Neural crest cell (in vitro differentiated cells): ENCODE measurements around the gene PCK2. TPM values are rescaled to one million over a fixed set of nuclear protein-coding genes. Genes with fewer than 3 reads are reported as not detected.

Experiments
- DNase-seq: peaks from one replicate; pipeline ENCODE4 v3.0.0; 2021; ENCODE audit warnings: low read depth, mixed read lengths, low spot score
- H3K27ac Mint-ChIP-seq: one replicate; pipeline ENCODE4 v1.8.0; 2021; ENCODE audit warnings: mild to moderate bottlenecking, mixed read lengths; ENCODE audit not compliant: unreplicated experiment
- H3K27me3 Mint-ChIP-seq: 2 replicates; pipeline ENCODE4 v1.8.0; 2021; ENCODE audit warnings: low read depth, mild to moderate bottlenecking, mixed read lengths
- H3K36me3 Mint-ChIP-seq: 2 replicates; pipeline ENCODE4 v1.8.0; 2021; ENCODE audit warnings: low read depth, mild to moderate bottlenecking, mixed read lengths
- H3K4me1 Mint-ChIP-seq: 2 replicates; pipeline ENCODE4 v1.8.0; 2021; ENCODE audit warnings: mixed read lengths
- H3K4me3 Mint-ChIP-seq: one replicate; pipeline ENCODE4 v1.8.0; 2021; ENCODE audit warnings: mild to moderate bottlenecking, mixed read lengths
- H3K9me3 Mint-ChIP-seq: 2 replicates; pipeline ENCODE4 v1.8.0; 2021; ENCODE audit warnings: mixed read lengths
- total RNA-seq: library from RNA; stranded (reverse); gene quantifications from 2 replicates; pipeline ENCODE4 v1.2.1, GENCODE V29; 2021
- TF ChIP-seq, protein P1 (sequence below): fragments of 200-600 bp; sonication (generic); conservative IDR thresholded peaks from 2 replicates; pipeline ENCODE4 v1.5.0; 2021; ENCODE audit warnings: antibody characterized with exemption, mild to moderate bottlenecking

Gene PCK2
- total RNA-seq, 1 donor from 2014 or later: 26.7 TPM

DNA sequence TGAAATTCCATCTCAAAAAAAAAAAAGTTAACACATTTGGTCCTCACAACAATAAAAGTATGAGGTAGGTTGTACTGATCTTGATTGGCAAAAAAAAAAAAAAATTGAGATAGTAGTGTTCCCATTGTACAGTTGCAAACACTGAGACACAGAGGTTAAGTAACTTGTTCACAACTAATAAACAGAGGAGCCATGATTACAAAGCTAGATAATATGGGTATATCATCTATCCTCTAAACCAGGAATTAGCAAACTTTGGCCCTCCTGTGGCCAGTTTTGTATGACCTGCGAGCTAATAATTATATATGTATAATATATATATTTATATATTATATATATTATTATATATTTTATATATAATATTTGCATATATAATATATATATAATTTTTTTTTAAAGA lies 39.6 kb downstream of the PCK2 start:
- H3K27ac Mint-ChIP-seq: no peak overlapping the region
- no peaks in the 10 kb centered on the region for H3K27me3 Mint-ChIP-seq
- H3K4me3 Mint-ChIP-seq: no peak overlapping the region
- no peak for DNase-seq
- no peaks in the 10 kb centered on the region for H3K9me3 Mint-ChIP-seq
- TF ChIP-seq, protein P1, sequence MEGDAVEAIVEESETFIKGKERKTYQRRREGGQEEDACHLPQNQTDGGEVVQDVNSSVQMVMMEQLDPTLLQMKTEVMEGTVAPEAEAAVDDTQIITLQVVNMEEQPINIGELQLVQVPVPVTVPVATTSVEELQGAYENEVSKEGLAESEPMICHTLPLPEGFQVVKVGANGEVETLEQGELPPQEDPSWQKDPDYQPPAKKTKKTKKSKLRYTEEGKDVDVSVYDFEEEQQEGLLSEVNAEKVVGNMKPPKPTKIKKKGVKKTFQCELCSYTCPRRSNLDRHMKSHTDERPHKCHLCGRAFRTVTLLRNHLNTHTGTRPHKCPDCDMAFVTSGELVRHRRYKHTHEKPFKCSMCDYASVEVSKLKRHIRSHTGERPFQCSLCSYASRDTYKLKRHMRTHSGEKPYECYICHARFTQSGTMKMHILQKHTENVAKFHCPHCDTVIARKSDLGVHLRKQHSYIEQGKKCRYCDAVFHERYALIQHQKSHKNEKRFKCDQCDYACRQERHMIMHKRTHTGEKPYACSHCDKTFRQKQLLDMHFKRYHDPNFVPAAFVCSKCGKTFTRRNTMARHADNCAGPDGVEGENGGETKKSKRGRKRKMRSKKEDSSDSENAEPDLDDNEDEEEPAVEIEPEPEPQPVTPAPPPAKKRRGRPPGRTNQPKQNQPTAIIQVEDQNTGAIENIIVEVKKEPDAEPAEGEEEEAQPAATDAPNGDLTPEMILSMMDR: no peak
- H3K4me1 Mint-ChIP-seq: peaks cover 21% of the 10 kb centered on the region
- H3K36me3 Mint-ChIP-seq: peaks cover 3% of the 10 kb centered on the region

GRCh38 chr14:24135584-24135833 lies 41.4 kb downstream of the PCK2 start:
- Mint-ChIP-seq H3K36me3 (peaks cover 9% of the 10 kb centered on the region), H3K27ac (no peak overlapping the region), H3K9me3 (no peaks in the 10 kb centered on the region), H3K4me1 (peaks cover 38% of the 10 kb centered on the region), H3K4me3 (peak overlapping the region; percentile 91), H3K27me3 (no peaks in the 10 kb centered on the region)
- TF ChIP-seq, protein P1: no peak
- no peak for DNase-seq

DNA sequence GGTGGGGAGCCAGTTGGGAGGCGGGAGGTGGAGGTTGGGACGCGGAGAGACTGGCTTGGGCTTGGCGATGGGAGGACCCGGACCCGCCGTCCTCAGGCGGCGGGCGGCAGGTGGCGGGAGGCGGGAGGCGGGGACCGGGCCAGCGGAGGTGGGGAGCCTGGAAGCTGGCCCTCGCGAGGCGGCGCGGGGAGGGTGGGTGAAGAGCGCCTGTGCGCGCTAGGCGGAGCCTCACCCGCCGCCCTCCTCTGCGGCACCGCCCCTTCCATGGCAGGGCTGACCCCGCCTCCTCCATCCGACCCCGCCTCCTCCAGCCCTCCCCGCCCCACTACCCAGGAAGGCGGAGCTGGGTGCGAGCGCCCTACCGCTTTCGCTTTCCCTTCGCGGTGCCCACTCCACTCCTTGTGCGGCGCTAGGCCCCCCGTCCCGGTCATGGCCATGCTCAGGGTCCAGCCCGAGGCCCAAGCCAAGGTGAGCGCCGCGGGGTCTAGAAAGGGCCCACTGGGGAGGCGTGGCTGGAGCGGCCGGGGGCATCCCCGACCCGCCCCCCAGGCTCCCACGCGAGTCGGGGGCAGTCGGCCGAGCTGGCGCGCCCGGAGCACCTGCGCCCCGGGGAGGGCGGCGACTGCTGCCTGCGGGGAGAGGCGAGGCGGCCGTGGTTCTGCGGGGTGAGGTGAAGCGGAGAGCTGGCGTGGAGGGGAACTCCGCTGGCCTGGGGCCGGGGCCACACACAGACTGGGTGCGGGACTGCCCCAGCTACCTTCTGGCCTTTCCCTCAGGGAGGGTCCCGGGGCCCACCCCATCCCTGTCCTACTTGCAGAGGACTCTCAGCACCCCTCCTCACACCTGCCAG lies 41.9 kb downstream of the PCK2 start, which contains the start of gene PSME1:
Gene PSME1 (plus strand): TSS at position 361 of the 850 bp plus-strand sequence. CDS start 69 bp downstream, at position 430.
- peak within 1 kb of the TSS; percentile 91 for H3K4me3 Mint-ChIP-seq
- no peak within 1 kb of the TSS for H3K27ac Mint-ChIP-seq
- no peaks in the 10 kb centered on the region for H3K27me3 Mint-ChIP-seq
- peak; percentile 87 for DNase-seq
- peaks cover 9% of the 10 kb centered on the region for H3K36me3 Mint-ChIP-seq
- H3K4me1 Mint-ChIP-seq: peaks cover 43% of the 10 kb centered on the region
- TF ChIP-seq, protein P1: no peak
- H3K9me3 Mint-ChIP-seq: no peaks in the 10 kb centered on the region

DNA sequence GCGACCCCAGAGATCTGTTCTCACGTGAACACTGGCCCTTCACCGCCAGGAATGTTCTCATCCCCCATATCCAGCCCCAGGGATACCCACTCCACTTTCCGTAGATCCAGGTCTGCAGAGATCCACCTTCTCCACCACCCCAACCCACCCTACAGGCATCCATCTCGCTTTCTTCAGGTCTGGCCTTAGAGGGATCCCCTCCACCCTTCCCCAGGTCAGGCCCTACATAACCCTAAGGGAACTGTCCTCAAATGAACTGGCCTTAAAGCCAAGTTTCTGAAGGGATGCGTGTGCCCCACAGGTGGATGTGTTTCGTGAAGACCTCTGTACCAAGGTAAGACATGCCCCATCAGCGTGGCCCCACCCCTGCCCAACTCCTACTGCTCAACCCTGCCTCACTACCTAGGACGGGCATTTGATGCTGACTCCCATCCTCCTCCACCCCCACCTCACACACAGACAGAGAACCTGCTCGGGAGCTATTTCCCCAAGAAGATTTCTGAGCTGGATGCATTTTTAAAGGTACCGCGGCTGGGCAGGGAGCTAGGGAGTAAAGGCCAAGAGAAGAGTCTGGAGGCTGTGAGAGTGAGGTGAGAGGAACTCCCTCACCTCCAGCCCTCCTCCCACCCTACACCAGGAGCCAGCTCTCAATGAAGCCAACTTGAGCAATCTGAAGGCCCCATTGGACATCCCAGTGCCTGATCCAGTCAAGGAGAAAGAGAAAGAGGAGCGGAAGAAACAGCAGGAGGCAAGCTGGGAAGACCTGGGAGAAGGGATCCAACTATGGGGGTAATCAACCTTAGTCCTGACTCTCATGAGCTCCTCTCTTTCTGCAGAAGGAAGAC lies 42.8 kb downstream of the PCK2 start:
- H3K4me3 Mint-ChIP-seq: peak overlapping the region; percentile 89
- peaks cover 47% of the 10 kb centered on the region for H3K4me1 Mint-ChIP-seq
- no peak for DNase-seq
- TF ChIP-seq, protein P1: no peak
- no peak overlapping the region for H3K27ac Mint-ChIP-seq
- H3K27me3 Mint-ChIP-seq: no peaks in the 10 kb centered on the region
- peaks cover 9% of the 10 kb centered on the region for H3K36me3 Mint-ChIP-seq
- no peaks in the 10 kb centered on the region for H3K9me3 Mint-ChIP-seq

DNA sequence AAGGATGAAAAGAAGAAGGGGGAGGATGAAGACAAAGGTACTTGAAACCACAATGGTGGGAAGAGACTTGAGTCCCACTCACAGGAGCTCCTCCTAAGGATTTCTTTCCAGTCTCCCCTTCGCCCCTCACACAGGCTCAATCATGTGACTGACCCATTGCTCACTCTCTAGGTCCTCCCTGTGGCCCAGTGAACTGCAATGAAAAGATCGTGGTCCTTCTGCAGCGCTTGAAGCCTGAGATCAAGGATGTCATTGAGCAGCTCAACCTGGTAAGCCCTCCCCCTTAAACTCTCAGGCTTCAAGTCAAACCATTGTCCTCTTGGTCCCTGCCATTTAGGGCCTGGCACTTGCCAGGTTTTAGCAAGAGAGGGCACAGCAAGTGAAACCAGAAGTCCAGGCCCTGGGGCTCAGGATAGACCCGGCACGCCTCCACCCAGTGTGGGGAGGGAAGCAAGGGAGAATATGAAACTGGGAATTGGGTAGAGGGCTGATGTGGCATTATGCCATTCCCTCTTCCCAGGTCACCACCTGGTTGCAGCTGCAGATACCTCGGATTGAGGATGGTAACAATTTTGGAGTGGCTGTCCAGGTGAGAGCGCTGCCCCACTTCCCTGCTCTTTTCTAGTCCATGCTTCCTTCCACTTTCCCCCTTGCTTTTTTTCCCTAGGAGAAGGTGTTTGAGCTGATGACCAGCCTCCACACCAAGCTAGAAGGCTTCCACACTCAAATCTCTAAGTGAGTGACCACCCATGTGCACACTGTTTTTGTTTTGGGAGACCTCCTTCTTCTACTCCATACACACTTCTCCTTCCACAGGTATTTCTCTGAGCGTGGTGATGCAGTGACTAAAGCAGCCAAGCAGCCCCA lies 43.7 kb downstream of the PCK2 start:
- H3K4me3 Mint-ChIP-seq: peak overlapping the region; percentile 89
- H3K9me3 Mint-ChIP-seq: no peaks in the 10 kb centered on the region
- peak overlapping the region; percentile 71 for H3K27ac Mint-ChIP-seq

More for the DNA sequence above, 43.7 kb downstream of the PCK2 start:
- Mint-ChIP-seq H3K27me3 (no peaks in the 10 kb centered on the region), H3K36me3 (peaks cover 9% of the 10 kb centered on the region), H3K4me1 (peaks cover 48% of the 10 kb centered on the region)
- TF ChIP-seq, protein P1: no peak
- DNase-seq: no peak
